Parathyroid adenoma (tissue), 2 donors: ENCODE results near the gene GPR153.

ENCODE experiments used
- H2AFZ ChIP-seq: fragments of 300-600 bp; sonication (generic); one replicate; pipeline ENCODE4 v1.7.0; 2017; ENCODE audit warnings: antibody characterized with exemption, mild to moderate bottlenecking
- H3K27ac ChIP-seq: fragments of 300-600 bp; sonication (generic); one replicate; pipeline ENCODE4 v1.7.0; 2017
- H3K27me3 ChIP-seq: fragments of 300-600 bp; sonication (generic); one replicate; pipeline ENCODE4 v1.7.0; 2017; ENCODE audit warnings: low read length; ENCODE audit not compliant: control insufficient read depth, insufficient read depth
- H3K36me3 ChIP-seq: fragments of 300-600 bp; sonication (generic); one replicate; pipeline ENCODE4 v1.7.0; 2017; ENCODE audit warnings: low read length; ENCODE audit not compliant: control insufficient read depth, insufficient read depth
- H3K4me1 ChIP-seq: fragments of 300-600 bp; sonication (generic); one replicate; pipeline ENCODE4 v1.7.0; 2017; ENCODE audit warnings: control low read depth
- H3K4me2 ChIP-seq: fragments of 300-600 bp; sonication (generic); one replicate; pipeline ENCODE4 v1.7.0; 2017; ENCODE audit warnings: low read length
- H3K4me3 ChIP-seq: fragments of 300-600 bp; sonication (generic); one replicate; pipeline ENCODE4 v1.7.0; 2017; ENCODE audit warnings: low read depth, low read length
- H3K79me2 ChIP-seq: fragments of 300-600 bp; sonication (generic); one replicate; pipeline ENCODE4 v1.7.0; 2017; ENCODE audit warnings: control low read depth
- H3K9ac ChIP-seq: fragments of 300-600 bp; sonication (generic); one replicate; pipeline ENCODE4 v1.7.0; 2017; ENCODE audit warnings: mild to moderate bottlenecking
- H3K9me3 ChIP-seq: fragments of 300-600 bp; sonication (generic); one replicate; pipeline ENCODE4 v1.7.0; 2017; ENCODE audit warnings: low read length; ENCODE audit not compliant: control insufficient read depth
- TF ChIP-seq, protein P1 (sequence below): fragments of 300-600 bp; sonication (generic); IDR thresholded peaks from one replicate; pipeline ENCODE4 v1.7.0; 2017; ENCODE audit warnings: antibody characterized with exemption, mild to moderate bottlenecking
- donor health status: primary hyperparathyroidism.

GPR153 gene

DNA sequence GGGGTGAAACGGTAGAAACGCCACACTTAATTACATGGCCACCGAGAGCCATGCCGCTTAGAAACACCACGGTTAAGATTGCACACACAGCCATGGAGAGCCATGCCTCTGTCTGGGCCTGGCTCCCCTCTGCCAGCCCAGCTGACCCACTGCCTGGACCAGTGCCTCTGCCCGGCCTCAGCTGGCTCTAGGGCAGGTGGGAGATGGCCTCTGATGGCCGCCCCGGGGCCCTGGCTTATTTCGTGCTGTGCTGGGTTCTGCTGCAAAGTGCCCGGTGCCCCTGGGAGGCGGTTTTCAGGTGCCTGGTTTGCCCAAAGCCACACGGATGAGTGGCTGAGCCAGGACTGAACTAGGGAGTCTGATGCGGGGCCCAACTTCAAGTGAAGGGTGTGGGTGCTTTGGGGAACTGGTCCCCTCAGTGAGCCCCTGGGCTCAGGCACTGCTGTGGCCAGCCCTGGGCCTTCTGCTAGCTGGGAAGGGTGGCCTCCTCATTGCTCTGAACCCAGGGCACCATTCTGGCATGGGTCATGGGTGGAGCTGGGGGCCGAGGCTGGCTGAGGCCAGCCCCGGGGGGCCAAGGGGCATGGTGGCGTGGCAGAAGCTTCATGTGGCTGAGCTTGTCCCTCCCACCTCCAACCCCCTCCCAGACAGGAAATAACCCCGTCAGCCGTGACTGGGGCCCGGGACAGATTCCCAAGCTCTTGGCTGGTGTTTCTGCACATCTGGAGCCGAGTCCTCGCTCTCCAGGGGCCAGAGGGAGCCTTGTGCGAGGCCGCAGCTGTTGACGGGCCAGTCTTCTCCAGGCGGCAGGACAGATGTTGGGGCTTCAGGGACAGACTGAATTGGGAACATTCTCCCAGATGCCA, 1.9 kb upstream of the GPR153 start:
- Histone ChIP-seq H3K79me2 (no peaks in the 10 kb centered on the region), H3K27me3 (no peaks in the 10 kb centered on the region), H3K9me3 (no peaks in the 10 kb centered on the region), H3K4me3 (no peak overlapping the region), H3K27ac (no peak overlapping the region), H3K36me3 (no peaks in the 10 kb centered on the region), H3K9ac (no peak overlapping the region), H2AFZ (no peak overlapping the region), H3K4me2 (no peak overlapping the region), H3K4me1 (peaks cover 2% of the 10 kb centered on the region)
- TF ChIP-seq, protein P1, sequence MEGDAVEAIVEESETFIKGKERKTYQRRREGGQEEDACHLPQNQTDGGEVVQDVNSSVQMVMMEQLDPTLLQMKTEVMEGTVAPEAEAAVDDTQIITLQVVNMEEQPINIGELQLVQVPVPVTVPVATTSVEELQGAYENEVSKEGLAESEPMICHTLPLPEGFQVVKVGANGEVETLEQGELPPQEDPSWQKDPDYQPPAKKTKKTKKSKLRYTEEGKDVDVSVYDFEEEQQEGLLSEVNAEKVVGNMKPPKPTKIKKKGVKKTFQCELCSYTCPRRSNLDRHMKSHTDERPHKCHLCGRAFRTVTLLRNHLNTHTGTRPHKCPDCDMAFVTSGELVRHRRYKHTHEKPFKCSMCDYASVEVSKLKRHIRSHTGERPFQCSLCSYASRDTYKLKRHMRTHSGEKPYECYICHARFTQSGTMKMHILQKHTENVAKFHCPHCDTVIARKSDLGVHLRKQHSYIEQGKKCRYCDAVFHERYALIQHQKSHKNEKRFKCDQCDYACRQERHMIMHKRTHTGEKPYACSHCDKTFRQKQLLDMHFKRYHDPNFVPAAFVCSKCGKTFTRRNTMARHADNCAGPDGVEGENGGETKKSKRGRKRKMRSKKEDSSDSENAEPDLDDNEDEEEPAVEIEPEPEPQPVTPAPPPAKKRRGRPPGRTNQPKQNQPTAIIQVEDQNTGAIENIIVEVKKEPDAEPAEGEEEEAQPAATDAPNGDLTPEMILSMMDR, result no peak

DNA sequence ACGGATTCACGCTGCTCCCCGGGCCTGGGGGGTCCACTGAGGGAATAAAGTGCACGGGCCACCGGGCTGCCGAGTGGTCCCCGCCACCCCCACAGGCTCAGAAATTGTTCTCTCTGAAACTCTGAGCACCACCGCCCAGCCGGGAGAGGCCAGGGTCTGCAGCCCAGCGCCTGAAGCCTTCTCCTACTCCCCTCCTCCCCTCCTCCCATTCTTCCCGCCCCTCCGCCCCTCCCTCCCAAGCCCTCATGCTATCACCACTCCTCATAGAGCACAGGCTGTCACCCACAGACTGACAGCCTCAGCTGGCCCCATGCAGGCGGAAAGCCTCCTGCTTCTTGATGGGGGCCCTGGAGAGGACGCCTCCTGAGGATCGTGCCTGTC, 707 bp upstream of the GPR153 start:
- Histone ChIP-seq H3K79me2 (no peaks in the 10 kb centered on the region), H3K36me3 (no peaks in the 10 kb centered on the region), H3K4me1 (peaks cover 2% of the 10 kb centered on the region), H3K9ac (no peak overlapping the region), H3K9me3 (no peaks in the 10 kb centered on the region), H3K4me2 (no peak overlapping the region), H3K4me3 (no peak overlapping the region), H3K27ac (no peak overlapping the region), H3K27me3 (no peaks in the 10 kb centered on the region), H2AFZ (peak overlapping the region; percentile 78)
- TF ChIP-seq, protein P1, result no peak

DNA sequence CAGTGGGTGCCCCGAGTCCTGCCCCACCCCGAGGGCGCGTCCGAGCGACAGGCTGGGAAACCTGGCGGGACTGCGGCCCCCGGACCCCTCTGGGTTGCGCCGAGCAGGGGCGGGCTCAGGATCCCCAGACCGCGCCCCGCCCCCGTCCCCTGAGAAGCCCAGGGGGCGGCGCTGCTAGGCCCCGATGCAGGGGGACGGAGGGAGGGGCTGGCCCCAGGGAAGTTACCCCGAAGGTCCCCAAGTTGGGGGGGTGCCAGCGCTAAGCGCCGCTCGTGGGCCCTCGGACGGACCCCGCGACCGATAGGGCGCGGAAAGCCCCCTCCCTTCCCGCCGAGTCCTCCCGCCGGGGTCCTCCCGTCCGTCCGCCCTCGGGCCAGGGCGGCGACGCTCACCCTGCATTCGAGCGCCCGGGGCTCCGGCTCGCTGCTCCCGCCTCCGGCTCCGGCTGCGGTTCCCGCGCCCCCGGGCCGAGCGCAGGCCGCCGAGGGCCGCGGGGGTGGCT, 414 bp downstream of the GPR153 start:
- peak overlapping the region; percentile 38 for H2AFZ ChIP-seq
- no peaks in the 10 kb centered on the region for H3K79me2 ChIP-seq
- H3K9me3 ChIP-seq, result no peaks in the 10 kb centered on the region
- H3K9ac ChIP-seq, result no peak overlapping the region
- TF ChIP-seq, protein P1, result no peak
- peak overlapping the region; percentile 27 for H3K4me3 ChIP-seq
- H3K4me1 ChIP-seq, result peaks cover 2% of the 10 kb centered on the region
- H3K4me2 ChIP-seq, result peak overlapping the region; percentile 49
- H3K36me3 ChIP-seq, result no peaks in the 10 kb centered on the region
- no peak overlapping the region for H3K27ac ChIP-seq
- H3K27me3 ChIP-seq, result no peaks in the 10 kb centered on the region

DNA sequence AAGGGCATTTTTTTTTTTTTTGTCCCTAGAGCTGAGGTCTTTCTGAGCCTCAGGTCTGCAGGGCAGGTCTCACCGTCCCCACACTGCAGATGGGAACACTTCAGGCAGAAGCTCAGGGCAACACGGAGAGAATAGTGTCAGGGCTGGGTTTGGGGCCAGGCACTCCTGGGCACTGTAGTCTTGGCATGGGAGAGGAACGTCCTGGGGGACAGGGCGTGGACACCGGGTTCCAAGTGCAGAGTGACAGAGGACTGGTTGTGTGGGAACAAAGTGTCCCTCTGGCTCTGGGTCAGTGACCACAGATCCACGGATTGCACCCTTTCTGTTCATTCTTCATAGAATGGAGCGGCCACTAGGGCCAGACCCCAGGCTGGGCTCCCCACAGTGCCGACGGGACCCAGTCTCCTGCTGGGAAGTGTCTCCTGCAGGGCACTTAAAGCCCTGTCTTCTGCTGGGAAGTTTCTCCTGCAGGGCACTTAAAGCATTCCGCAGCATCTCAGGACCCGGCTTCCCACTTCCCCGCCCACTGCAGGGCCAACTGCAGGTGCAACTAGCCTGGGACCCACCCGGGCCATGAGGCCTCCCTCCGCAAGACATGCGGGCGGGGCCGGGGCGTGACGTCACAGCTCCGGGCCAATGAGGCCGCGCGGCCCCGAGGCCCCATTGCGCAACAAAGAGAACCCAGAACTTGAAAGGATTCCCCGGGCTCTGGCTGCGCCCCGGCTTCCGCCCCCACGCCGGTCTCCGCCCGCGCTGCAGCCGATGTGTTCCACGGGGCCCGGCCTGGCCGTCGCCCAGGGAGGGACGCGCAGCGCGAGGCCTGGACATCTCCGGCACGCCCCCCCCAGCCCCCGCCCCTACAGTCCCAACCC, 1.2 kb downstream of the GPR153 start:
- Histone ChIP-seq H3K9me3 (no peaks in the 10 kb centered on the region), H3K27me3 (no peaks in the 10 kb centered on the region), H3K9ac (no peak overlapping the region), H3K36me3 (no peaks in the 10 kb centered on the region), H3K27ac (no peak overlapping the region), H2AFZ (peak overlapping the region; percentile 50), H3K79me2 (no peaks in the 10 kb centered on the region), H3K4me3 (no peak overlapping the region), H3K4me2 (peak overlapping the region; percentile 61), H3K4me1 (peaks cover 2% of the 10 kb centered on the region)
- TF ChIP-seq, protein P1, result no peak
